ENCODE data around the gene GRM1.

GRM1 gene

DNA sequence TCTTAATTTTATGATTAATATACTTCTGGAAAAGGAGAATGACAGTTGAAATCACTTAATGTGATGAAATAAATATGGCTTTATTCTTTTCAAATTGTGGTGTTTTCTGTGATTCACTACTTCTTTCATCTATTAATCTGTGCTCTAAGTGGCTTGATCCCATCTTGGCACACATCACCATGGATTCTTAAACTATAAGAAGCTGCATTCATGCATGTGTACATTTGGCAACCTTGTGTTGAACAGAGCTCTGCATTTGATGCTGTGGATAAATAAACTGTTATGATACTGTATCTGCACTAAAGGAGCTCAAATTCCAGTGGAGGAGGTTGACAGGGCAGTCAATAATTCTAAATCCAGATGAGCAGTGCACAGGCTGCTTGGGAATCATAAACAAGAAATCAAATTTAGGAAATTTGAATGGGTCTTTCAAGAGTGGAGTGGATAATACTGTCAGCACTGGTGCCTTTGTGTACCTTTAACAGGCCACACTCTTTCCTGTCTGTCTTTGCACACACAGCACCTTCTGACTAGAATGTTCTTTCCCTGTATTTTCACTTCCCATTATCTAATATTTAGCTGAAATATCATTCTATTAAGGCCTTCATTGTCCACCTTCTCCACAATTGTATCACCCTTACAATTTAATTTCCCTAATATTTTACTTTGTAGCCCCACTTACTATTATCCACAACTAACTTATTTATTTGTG, 252.9 kb downstream of the GRM1 start:
- no peak for DNase-seq

- no peak for DNase-seq
Observed at GRCh38 chr6:146282837-146283236, 254.0 kb downstream of the GRM1 start.

DNA sequence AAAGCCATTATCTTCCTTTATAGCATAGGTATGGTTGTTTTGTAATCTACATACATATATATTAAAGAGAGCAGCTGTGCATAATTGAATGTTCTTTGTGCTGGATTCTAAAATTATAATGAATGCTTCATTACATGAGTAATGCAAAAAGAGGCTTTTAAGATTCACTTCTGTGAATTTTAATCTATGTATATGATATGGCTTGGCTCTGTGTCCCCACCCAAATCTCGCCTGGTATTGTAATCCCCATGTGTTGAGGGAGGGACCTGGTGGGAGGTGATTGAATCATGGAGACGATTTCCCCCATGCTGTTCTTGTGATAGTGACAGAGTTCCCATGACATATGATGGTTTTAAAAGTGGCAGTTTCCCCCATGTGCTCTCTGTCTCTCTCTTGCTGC, 255.4 kb downstream of the GRM1 start:
- DNase-seq = no peak

GRCh38 chr6:146286961-146287360, 258.1 kb downstream of the GRM1 start:
- DNase-seq = no peak

DNA sequence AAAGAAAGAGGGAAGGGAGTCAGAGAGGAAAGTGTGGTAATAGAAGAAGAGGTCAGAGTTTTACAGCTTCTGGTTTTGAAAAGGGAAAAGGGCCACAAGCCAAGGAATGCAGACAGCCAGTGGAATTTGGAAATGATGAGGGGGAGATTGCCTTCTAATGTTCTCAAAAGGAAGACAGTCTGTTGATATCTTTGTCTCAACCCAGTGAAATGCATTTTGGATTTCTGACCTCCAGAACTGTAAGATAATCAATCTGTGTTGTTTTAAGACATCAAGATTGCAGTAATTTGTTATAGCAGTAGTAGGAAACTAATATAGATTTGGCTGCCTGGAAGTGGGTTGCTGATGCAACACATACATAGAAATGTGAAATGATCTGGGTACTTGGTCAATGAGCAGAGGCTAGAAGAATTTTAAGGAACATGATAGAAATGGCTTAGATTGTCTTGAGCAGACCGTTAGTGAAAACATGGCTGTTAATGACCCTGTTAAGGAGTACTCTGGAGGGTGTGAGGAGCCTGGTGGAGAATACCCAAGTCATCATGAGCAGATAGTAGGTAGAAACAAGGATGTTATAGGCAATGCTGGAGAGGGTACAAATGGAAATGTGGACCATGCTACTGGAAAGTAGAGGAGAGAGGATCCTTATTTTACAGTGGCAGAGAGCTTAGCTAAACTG, 259.0 kb downstream of the GRM1 start:
- DNase-seq = no peak

DNA sequence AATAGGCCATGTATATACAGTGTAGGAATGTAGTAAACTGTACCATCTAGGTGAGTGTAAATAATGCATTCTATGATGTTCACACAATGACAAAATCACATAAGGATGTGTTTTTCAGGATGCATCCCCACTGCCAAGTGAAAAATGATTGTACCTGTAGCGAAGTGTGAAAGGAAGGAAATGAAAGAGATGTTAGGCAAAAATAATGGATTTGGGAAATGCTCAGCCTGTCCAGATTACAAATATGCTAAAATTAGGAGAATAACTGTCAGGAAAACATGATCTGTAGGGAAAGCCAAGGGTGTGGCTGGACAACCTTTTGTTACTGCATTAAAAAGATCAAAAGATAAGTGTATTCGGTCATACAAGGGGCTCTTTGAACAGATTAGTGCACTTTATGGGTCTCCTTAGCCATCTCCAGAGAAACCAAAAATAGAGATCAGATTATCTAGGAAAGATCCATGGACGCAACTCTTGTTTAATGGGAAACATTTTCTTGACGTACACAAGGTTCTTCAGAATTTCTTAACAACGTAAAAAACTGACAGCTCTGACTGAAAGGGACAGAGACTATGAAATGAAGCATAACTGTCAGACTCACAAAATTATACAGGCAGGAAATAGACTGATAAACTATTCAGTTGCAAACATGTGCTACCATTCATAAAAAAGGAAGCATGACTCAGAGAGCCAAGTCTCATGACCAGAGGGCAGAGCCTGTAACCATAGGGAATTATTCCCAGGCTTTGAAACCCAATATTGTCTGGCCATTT, 261.1 kb downstream of the GRM1 start:
- peak; percentile 80 to 91 (median 89) for DNase-seq

GRCh38 chr6:146290589-146290901, 261.7 kb downstream of the GRM1 start:
- DNase-seq = no peak

DNA sequence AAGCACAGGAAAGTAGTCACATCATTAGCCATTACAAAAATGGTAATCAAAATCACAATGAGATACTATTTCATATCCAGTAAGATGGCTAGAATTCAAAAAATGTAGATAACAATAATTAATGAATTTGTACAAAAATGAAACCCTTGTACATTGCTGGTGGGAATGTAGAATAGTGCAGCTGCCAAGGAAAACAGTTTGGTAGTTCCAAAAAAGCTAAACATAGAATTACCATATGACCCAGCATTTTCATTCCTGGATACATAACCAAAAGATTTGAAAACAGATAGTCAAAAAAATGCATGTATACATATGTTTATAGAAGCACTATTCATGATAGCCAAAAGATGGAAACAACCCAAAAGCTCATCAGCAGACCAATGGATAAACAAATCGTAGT, 263.6 kb downstream of the GRM1 start:
- DNase-seq = no peak

GRCh38 chr6:146295695-146296094, 266.8 kb downstream of the GRM1 start:
- peak in 2 of 3 donors; percentile 31 for DNase-seq

- DNase-seq = no peak
Observed at GRCh38 chr6:146297815-146298214, 269.0 kb downstream of the GRM1 start.

DNA sequence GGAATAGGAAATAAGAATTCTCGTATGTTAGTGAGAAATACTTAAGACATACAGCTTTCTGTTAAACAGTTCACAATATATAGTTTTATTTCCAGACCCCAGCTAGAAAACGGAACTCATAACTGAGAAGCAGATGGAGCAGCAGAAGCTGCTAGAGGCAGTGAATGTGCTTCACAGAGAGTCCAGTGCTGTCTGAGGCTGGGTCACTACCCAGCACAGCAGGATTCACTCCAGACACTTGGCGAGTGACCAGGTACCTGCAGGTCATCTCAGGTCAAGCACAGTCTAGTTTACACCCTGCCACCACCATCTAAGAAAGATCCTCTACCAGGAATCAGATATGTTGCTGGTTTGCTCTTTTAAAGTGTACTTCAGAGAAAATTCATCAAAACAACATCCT, 271.7 kb downstream of the GRM1 start:
- DNase-seq = no peak

DNA sequence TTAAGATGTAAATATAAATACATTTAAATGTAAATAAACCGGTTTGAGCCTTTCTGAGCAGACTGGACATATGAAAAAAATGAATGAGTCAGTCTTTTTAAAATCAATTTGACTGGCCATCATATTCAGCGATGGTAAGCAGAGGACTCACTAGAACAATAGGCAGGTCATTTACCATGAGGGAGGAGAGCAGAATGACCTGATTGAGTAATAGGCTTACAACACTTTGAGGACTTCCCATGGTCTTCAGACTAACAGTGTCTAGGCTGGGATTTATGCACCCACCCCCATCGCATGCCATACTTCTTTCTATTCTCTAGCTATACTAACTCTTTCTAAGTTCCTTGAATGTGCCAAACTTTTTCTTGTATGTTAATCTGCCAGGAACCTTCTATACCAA, 272.9 kb downstream of the GRM1 start:
- DNase-seq = peak; percentile 35 to 58 (median 49)

- no peak for DNase-seq
Observed at GRCh38 chr6:146302994-146303393, 274.1 kb downstream of the GRM1 start.

- DNase-seq = peak; percentile 33 to 75 (median 68)
Observed at GRCh38 chr6:146304181-146304580, 275.3 kb downstream of the GRM1 start.

DNA sequence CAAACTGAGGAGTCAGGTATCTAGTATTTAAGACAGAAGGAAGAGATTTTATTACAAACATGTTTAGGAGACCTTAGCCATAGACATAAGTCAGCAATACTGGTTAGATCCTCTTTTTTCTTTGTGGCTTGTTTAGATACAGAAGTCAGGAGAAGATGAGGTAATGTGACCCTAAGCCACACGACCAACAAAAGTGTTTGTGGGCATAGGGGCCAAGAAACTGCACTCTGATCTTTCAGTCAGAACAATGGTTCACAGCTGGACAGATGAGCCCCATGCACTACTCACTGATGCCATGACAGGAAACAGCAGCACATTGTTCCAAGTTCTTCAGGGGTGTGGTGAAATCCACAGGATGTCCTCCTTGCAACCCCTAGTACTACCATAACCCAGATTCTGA, 276.2 kb downstream of the GRM1 start:
- DNase-seq = peak; percentile 51 to 78 (median 72)

DNA sequence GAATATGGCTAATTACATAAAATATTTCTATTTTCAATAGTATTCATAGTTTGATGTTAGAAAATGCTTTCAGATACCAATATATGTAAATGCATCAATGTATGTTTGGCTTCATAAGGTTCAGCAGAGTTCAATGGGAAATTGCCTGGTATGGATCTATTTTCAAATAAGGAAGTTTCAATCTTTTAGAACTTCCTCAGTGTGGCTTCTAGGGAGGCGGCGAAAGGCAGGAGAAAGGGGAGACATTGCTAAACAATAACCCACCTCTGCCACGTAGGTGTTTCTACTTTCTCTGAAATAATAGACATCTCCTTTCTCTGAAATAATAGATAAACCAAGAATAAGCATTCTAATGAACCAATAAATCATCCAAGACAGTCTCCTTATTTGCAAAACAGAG, 277.1 kb downstream of the GRM1 start:
- DNase-seq = peak in 2 of 3 donors; percentile 28 to 35

GRCh38 chr6:146310628-146311027, 281.8 kb downstream of the GRM1 start:
- DNase-seq = no peak

DNA sequence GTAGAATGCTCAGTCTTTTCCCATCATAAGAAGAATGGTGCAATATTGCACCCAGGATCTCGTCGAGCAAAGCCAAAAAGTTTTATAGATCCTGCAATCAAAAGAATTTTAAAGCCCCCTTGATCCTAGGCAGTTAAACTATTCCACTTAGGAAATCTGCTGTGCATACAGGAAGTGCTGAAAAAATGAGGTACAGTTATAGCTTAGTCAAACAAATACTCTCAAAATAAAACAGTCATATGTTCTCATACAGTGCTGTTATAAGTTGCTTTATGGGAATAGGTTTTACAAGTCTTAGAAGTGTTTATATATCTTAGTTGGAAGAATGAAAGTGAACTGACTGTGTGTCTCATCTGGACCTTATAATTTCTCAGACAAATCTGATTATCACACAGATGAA, 282.2 kb downstream of the GRM1 start:
- DNase-seq = no peak

GRCh38 chr6:146312608-146313007, 283.7 kb downstream of the GRM1 start:
- no peak for DNase-seq

- DNase-seq = no peak
Observed at GRCh38 chr6:146315381-146316174, 286.7 kb downstream of the GRM1 start.

DNA sequence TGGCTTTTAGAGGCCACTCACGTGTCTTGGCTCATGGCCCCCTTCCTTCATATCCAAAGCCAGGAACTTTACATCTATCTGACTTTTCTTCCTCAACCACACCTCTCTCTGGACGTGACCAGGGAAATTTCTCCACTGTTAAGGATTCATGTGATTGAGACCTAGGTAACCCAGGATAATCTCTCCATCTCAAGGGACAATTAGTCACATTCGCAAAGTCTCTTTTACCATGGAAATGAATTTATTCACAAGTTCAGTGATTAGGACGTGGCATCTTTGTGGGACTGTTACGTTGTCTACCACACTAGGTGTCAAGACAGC, 287.3 kb downstream of the GRM1 start:
- no peak for DNase-seq

GRCh38 chr6:146331013-146331412, 302.2 kb downstream of the GRM1 start:
- no peak for DNase-seq

GRCh38 chr6:146335336-146335735, 306.5 kb downstream of the GRM1 start:
- peak; percentile 30 to 32 (median 32) for DNase-seq

All from suppressor macrophage treated with lipopolysaccharide for 1 hour (primary cell).